Activated CD8-positive, alpha-beta memory T cell treated with anti-CD3 and anti-CD28 coated beads, Interleukin-2, amount 50 U/mL, for 24 hours (primary cell): Measurements from ENCODE around the gene CCND2.
A peak's percentile ranks its signal among the peaks of the same experiment; 100 is the strongest.

Experiments
- DNase-seq: peaks from one replicate; pipeline ENCODE4 v3.0.0-alpha.2; 2020; ENCODE audit errors: extremely low read depth

CCND2 gene

GRCh38 chr12:4276524-4277204, 3.1 kb downstream of the CCND2 start:
- peak; percentile 76 for DNase-seq

GRCh38 chr12:4277205-4277543, 3.6 kb downstream of the CCND2 start:
- no peak for DNase-seq

- no peak for DNase-seq
Measured at GRCh38 chr12:4277857-4278256, 4.3 kb downstream of the CCND2 start.

- DNase-seq: no peak
Measured at GRCh38 chr12:4278329-4279197, 5.0 kb downstream of the CCND2 start.

- no peak for DNase-seq
Measured at GRCh38 chr12:4279198-4279690, 5.7 kb downstream of the CCND2 start.

- no peak for DNase-seq
Measured at GRCh38 chr12:4280351-4281163, 7.0 kb downstream of the CCND2 start.

- DNase-seq: no peak
Measured at GRCh38 chr12:4281173-4281654, 7.7 kb downstream of the CCND2 start.

- no peak for DNase-seq
Measured at GRCh38 chr12:4282103-4282891, 8.7 kb downstream of the CCND2 start.

GRCh38 chr12:4282892-4283511, 9.4 kb downstream of the CCND2 start:
- no peak for DNase-seq

- DNase-seq: no peak
Measured at GRCh38 chr12:4283512-4284255, 10.1 kb downstream of the CCND2 start.

- DNase-seq: no peak
Measured at GRCh38 chr12:4284306-4284705, 10.7 kb downstream of the CCND2 start.

- no peak for DNase-seq
Measured at GRCh38 chr12:4285070-4285469, 11.5 kb downstream of the CCND2 start.

GRCh38 chr12:4286228-4286627, 12.7 kb downstream of the CCND2 start:
- DNase-seq: no peak

- DNase-seq: no peak
Measured at GRCh38 chr12:4286771-4287317, 13.3 kb downstream of the CCND2 start.

GRCh38 chr12:4287325-4288211, 14.0 kb downstream of the CCND2 start:
- no peak for DNase-seq

GRCh38 chr12:4288296-4289131, 15.0 kb downstream of the CCND2 start:
- no peak for DNase-seq

GRCh38 chr12:4289231-4289878, 15.8 kb downstream of the CCND2 start:
- no peak for DNase-seq
